ENCODE measurements around the gene GNAO1.

The GNAO1 gene

DNA sequence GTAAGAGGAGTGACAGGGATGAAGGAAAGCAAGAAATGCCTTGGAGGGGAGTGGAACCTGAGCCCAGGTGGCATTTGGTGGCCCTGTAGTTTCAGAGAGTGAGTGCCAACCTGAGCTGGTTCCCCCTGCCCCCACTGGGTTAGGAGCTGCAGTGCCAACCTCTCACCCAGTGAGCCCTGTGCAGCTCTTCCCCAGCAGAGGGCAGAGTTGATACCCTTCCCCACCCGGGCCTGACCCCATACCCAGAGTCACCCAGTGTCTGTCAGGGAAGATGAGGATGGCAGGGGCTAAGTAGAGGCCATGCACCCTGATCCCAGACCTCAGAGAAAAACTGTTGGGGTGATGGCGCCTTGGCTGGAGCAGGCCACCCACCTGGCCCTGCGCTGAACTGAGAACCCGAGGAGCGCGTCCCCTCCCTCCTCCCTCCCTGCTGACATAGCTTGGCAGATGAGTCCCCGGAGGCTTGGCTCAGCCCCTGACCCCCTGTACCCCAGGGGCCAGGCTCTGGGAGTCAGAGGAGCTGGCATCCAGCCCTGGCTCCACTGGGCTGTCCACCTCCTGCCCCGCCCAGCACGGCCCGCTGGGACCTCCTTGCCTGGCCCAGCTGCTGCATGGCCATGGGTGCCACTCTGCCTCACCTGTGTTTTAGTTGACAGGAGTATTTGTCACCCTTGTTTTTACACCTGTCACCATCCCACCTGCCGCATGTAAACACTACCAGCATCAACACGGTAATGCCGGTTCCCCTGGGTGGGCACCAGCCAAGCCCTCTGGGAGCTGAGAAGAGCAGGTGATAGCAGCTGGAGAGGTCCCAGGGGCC, 120.1 kb downstream of the GNAO1 start (continued):
- TF ChIP-seq, protein P1, sequence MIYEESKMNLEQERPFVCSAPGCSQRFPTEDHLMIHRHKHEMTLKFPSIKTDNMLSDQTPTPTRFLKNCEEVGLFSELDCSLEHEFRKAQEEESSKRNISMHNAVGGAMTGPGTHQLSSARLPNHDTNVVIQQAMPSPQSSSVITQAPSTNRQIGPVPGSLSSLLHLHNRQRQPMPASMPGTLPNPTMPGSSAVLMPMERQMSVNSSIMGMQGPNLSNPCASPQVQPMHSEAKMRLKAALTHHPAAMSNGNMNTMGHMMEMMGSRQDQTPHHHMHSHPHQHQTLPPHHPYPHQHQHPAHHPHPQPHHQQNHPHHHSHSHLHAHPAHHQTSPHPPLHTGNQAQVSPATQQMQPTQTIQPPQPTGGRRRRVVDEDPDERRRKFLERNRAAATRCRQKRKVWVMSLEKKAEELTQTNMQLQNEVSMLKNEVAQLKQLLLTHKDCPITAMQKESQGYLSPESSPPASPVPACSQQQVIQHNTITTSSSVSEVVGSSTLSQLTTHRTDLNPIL (CRISPR knock-in tag; IDR thresholded peaks at IDR 0.05; ENCODE audit: low read depth) = no peak
- TF ChIP-seq, protein P2, sequence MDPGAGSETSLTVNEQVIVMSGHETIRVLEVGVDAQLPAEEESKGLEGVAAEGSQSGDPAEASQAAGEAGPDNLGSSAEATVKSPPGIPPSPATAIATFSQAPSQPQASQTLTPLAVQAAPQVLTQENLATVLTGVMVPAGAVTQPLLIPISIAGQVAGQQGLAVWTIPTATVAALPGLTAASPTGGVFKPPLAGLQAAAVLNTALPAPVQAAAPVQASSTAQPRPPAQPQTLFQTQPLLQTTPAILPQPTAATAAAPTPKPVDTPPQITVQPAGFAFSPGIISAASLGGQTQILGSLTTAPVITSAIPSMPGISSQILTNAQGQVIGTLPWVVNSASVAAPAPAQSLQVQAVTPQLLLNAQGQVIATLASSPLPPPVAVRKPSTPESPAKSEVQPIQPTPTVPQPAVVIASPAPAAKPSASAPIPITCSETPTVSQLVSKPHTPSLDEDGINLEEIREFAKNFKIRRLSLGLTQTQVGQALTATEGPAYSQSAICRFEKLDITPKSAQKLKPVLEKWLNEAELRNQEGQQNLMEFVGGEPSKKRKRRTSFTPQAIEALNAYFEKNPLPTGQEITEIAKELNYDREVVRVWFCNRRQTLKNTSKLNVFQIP (CRISPR knock-in tag; IDR thresholded peaks at IDR 0.05; ENCODE audit: borderline replicate concordance, low read depth) = no peak

DNA sequence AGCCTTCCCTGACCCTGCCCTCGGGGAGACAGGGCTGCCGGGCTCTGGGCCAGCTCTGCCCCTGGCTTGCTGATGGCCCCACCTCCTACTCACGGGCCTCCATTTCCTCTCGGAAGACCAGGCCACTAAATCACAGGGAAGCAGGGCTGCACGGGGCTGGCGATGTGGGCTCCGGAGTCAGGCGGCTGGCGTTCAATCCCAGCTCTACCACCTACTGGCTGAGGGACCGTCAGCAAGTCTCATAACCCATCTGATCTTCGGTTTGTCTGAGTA, 120.7 kb downstream of the GNAO1 start:
- no peak for TF ChIP-seq TCF4 (CRISPR knock-in tag; IDR thresholded peaks at IDR 0.05; ENCODE audit: borderline replicate concordance)
- TF ChIP-seq ZFP3 (CRISPR knock-in tag; IDR thresholded peaks at IDR 0.05) = no peak
- TF ChIP-seq, protein P3, sequence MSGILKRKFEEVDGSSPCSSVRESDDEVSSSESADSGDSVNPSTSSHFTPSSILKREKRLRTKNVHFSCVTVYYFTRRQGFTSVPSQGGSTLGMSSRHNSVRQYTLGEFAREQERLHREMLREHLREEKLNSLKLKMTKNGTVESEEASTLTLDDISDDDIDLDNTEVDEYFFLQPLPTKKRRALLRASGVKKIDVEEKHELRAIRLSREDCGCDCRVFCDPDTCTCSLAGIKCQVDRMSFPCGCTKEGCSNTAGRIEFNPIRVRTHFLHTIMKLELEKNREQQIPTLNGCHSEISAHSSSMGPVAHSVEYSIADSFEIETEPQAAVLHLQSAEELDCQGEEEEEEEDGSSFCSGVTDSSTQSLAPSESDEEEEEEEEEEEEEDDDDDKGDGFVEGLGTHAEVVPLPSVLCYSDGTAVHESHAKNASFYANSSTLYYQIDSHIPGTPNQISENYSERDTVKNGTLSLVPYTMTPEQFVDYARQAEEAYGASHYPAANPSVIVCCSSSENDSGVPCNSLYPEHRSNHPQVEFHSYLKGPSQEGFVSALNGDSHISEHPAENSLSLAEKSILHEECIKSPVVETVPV (CRISPR knock-in tag; IDR thresholded peaks at IDR 0.05) = no peak
- no peak for TF ChIP-seq ZNF8 (CRISPR knock-in tag; IDR thresholded peaks at IDR 0.05)
- no peak for TF ChIP-seq OSR1 (CRISPR knock-in tag; IDR thresholded peaks at IDR 0.05)
- no peak for TF ChIP-seq ARNTL (CRISPR knock-in tag; IDR thresholded peaks at IDR 0.05; ENCODE audit: borderline replicate concordance, low read depth)
- TF ChIP-seq PPARA (CRISPR knock-in tag; IDR thresholded peaks at IDR 0.05; ENCODE audit: borderline replicate concordance) = no peak
- no peak for TF ChIP-seq ZNF70 (CRISPR knock-in tag; IDR thresholded peaks at IDR 0.05)
- ATAC-seq = no peak

DNA sequence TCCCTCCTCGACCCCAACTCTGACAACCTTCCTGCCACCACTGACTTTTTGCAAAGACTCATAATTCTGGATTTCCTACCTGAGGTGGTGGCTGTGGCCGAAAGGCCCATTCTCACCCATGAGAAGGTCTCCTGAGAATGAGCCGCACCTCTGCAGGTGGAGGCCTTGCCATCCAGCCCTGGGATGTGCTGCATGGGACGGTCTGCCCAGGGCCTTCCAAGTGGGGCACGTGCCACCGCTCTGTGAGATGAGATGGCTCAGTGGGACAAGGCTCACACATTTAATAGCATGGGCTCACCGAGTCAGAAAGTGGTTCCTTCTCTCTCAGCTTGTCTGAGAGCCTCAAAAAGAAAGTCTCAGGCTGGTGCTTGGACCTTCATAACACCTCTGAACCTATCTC, 121.3 kb downstream of the GNAO1 start:
- no peak for ATAC-seq
- TF ChIP-seq, protein P4, sequence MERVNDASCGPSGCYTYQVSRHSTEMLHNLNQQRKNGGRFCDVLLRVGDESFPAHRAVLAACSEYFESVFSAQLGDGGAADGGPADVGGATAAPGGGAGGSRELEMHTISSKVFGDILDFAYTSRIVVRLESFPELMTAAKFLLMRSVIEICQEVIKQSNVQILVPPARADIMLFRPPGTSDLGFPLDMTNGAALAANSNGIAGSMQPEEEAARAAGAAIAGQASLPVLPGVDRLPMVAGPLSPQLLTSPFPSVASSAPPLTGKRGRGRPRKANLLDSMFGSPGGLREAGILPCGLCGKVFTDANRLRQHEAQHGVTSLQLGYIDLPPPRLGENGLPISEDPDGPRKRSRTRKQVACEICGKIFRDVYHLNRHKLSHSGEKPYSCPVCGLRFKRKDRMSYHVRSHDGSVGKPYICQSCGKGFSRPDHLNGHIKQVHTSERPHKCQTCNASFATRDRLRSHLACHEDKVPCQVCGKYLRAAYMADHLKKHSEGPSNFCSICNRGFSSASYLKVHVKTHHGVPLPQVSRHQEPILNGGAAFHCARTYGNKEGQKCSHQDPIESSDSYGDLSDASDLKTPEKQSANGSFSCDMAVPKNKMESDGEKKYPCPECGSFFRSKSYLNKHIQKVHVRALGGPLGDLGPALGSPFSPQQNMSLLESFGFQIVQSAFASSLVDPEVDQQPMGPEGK (CRISPR knock-in tag; IDR thresholded peaks at IDR 0.05; ENCODE audit: borderline replicate concordance) = no peak
- no peak for TF ChIP-seq ZNF8 (CRISPR knock-in tag; IDR thresholded peaks at IDR 0.05)
- no peak for TF ChIP-seq BACH2 (CRISPR knock-in tag; IDR thresholded peaks at IDR 0.05; ENCODE audit: borderline replicate concordance)
- TF ChIP-seq ZFP3 (CRISPR knock-in tag; IDR thresholded peaks at IDR 0.05) = no peak
- no peak for TF ChIP-seq ESRRG (CRISPR knock-in tag; IDR thresholded peaks at IDR 0.05)

DNA sequence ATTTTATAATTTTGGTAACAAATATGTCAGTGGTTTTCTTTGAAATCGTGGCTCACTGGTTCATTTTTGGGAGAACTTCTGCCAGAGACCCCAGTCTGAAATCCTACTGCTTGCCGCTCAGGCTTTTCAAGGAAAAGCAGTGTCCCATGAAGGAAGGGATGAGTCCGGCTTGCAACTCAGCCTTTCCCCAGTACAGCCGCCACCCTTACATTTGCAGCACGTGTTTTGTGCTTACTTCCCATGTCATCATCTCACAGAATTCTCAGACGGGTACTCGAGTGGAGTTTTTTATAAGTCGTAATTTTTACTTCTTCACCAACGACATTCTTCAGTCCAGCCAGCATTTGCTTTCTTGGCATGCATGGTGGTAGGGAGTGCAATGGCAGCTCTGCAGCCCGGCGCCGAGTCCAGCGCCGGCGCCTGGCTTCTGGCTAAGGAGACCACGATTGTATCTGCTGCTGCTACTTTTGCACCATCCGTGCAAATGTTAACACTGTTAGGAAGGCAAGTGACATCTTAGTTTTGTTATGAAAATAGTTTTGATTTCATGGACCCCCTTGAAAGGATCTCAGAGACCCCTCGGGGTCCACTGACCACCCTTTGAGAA, 123.1 kb downstream of the GNAO1 start:
- TF ChIP-seq TCF4 (CRISPR knock-in tag; IDR thresholded peaks at IDR 0.05; ENCODE audit: borderline replicate concordance) (no peak), RARB (CRISPR knock-in tag; IDR thresholded peaks at IDR 0.05) (no peak), ZNF565 (CRISPR knock-in tag; conservative IDR thresholded peaks at IDR 0.05; ENCODE audit: low read depth) (no peak), ESRRG (CRISPR knock-in tag; IDR thresholded peaks at IDR 0.05) (no peak), ZFP30 (CRISPR knock-in tag; IDR thresholded peaks at IDR 0.05) (no peak), ZNF8 (CRISPR knock-in tag; IDR thresholded peaks at IDR 0.05) (no peak), ZC3H10 (CRISPR knock-in tag; IDR thresholded peaks at IDR 0.05) (no peak), CSDC2 (CRISPR knock-in tag; IDR thresholded peaks at IDR 0.05) (no peak), ZNF70 (CRISPR knock-in tag; IDR thresholded peaks at IDR 0.05) (no peak), PPARA (CRISPR knock-in tag; IDR thresholded peaks at IDR 0.05; ENCODE audit: borderline replicate concordance) (no peak), ARNTL (CRISPR knock-in tag; IDR thresholded peaks at IDR 0.05; ENCODE audit: borderline replicate concordance, low read depth) (no peak), TOX (CRISPR knock-in tag; IDR thresholded peaks at IDR 0.05; ENCODE audit: borderline replicate concordance) (no peak), ISL1 (CRISPR knock-in tag; IDR thresholded peaks at IDR 0.05) (no peak), BACH2 (CRISPR knock-in tag; IDR thresholded peaks at IDR 0.05; ENCODE audit: borderline replicate concordance) (no peak)
- TF ChIP-seq, protein P1 (CRISPR knock-in tag; IDR thresholded peaks at IDR 0.05; ENCODE audit: low read depth) = no peak
- TF ChIP-seq, protein P3 (CRISPR knock-in tag; IDR thresholded peaks at IDR 0.05) = no peak
- TF ChIP-seq, protein P2 (CRISPR knock-in tag; IDR thresholded peaks at IDR 0.05; ENCODE audit: borderline replicate concordance, low read depth) = no peak
- no peak for ATAC-seq
